Left lung (tissue), 10 donors: Measurements from ENCODE around the gene OR4K5. TPM values are rescaled to one million over a fixed set of nuclear protein-coding genes. Genes with fewer than 3 reads are reported as not detected.
"Not testable (repeated sequence)": the region's sequence is repeated elsewhere in the genome, so short reads cannot be mapped to it uniquely, and the experiment has no call there.

Experiments used
- ATAC-seq: fragments of 200-7000 bp; cut with Tn5 transposase; one replicate; pipeline ENCODE4 v1.9.1; 2020; ENCODE audit warnings: moderate library complexity
- DNase-seq, 4 donors: peaks; one replicate each; pipeline ENCODE4 v3.0.0-alpha.2; 2013 to 2020
- H3K27ac ChIP-seq, 2 donors: fragments of 200-600 bp; sonication (generic) in 1 of 2; one replicate each; pipeline versions ENCODE4 v1.5.0 to v1.8.0; 2020 to 2021
- H3K27me3 ChIP-seq, 2 donors: fragments of 200-600 bp; sonication (generic) in 1 of 2; one replicate each; pipeline versions ENCODE4 v1.5.0 to v1.8.0; 2020 to 2021
- H3K36me3 ChIP-seq, 2 donors: fragments of 200-600 bp; sonication (generic) in 1 of 2; one replicate each; pipeline versions ENCODE4 v1.5.0 to v1.8.0; 2020 to 2021
- H3K4me1 ChIP-seq, 2 donors: fragments of 200-600 bp; one replicate each; pipeline ENCODE4 v1.8.0; 2021
- H3K4me3 ChIP-seq, 2 donors: fragments of 200-600 bp; sonication (generic) in 1 of 2; one replicate each; pipeline versions ENCODE4 v1.5.0 to v1.8.0; 2020 to 2021; ENCODE audit warnings: mild to moderate bottlenecking in 1 of 2
- H3K9me3 ChIP-seq, 2 donors: fragments of 200-600 bp; sonication (generic) in 1 of 2; one replicate each; pipeline versions ENCODE4 v1.5.0 to v1.8.0; 2020 to 2021
- intact Hi-C, 2 donors: fragments of 100-400 bp; cut with DNase I; formaldehyde crosslinking; loops; one replicate each; pipeline versions ENCODE4 v1.11.2 to v1.14.2; 2022
- polyA plus RNA-seq, 6 donors: library from polyadenylated mRNA; unstranded; fragments of 120-200 nt; gene quantifications; one replicate each; pipeline ENCODE4 v1.2.1, GENCODE V29; 2013; ENCODE audit not compliant: insufficient read length in 6 of 6
- total RNA-seq, 2 donors: library from RNA; stranded (reverse); fragmentation: NEBNext Ultra II Directional; extraction: Animal tissue kit (Norgen Biotek cat#: 25700); gene quantifications; one replicate each; pipeline ENCODE4 v1.2.1, GENCODE V29; 2021
- TF ChIP-seq, protein P1 (sequence below), 2 donors: fragments of 200-600 bp; sonication (generic) in 1 of 2; IDR thresholded peaks; one replicate each; pipeline versions ENCODE4 v1.5.0 to v1.8.0; 2021; ENCODE audit warnings: antibody characterized with exemption in 2 of 2
- donor health status: DM: no; HTN: yes; CAD: no.
- donor health status: DM: no; HTN: no; CAD: no.

OR4K5 gene
- total and polyA plus RNA-seq, 8 donors: not detected

DNA sequence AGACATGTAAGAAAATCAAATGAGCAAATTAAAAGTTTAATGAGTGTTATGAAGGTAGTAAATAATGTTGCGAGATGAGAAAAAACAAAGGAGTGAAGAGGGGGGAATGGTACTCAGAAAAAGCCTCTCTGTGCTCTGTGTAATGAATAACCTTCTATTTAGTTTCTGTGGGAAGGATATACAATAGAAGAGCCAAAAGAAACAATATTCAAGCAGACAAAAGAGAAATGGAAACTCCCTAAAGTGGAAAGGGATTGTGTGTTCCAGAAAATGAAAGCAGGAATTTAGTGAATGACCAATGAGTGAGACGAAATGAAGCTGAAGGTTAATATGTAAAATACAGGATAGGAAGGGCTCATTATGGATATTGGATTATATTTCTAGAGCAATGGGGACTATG is 28.8 kb downstream of the OR4K5 start:
- Histone ChIP-seq H3K27ac (no peak overlapping the region), H3K4me3 (no peak overlapping the region), H3K27me3 (no peaks in the 10 kb centered on the region), H3K9me3 (no peaks in the 10 kb centered on the region), H3K36me3 (no peaks in the 10 kb centered on the region), H3K4me1 (no peaks in the 10 kb centered on the region)
- TF ChIP-seq, protein P1, sequence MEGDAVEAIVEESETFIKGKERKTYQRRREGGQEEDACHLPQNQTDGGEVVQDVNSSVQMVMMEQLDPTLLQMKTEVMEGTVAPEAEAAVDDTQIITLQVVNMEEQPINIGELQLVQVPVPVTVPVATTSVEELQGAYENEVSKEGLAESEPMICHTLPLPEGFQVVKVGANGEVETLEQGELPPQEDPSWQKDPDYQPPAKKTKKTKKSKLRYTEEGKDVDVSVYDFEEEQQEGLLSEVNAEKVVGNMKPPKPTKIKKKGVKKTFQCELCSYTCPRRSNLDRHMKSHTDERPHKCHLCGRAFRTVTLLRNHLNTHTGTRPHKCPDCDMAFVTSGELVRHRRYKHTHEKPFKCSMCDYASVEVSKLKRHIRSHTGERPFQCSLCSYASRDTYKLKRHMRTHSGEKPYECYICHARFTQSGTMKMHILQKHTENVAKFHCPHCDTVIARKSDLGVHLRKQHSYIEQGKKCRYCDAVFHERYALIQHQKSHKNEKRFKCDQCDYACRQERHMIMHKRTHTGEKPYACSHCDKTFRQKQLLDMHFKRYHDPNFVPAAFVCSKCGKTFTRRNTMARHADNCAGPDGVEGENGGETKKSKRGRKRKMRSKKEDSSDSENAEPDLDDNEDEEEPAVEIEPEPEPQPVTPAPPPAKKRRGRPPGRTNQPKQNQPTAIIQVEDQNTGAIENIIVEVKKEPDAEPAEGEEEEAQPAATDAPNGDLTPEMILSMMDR (IDR thresholded peaks at IDR 0.05): no peak
- DNase-seq (no peak), ATAC-seq (no peak)
- intact Hi-C loops: no loop called here

DNA sequence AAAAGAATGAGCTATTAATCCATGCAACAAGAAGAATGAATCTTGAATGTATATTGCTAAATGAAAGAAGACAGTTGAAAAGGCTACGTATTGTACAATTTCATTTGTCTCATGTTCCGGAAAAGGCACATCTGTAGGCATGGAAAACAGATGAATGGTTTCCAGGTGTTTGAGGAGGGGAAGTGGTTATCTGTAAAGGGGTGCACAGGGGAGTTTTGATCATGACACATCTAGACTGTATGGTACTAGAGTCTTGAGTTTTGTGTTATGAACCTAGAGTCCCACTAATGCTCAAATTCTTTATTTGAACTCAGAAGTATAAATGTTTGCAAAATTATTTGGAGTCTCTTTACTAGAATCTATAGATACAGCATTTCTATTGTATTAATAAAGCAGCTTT is 49.3 kb downstream of the OR4K5 start:
- intact Hi-C loops, ATAC-seq, H3K4me3 ChIP-seq, H3K9me3 ChIP-seq, H3K27me3 ChIP-seq, H3K27ac ChIP-seq, DNase-seq, H3K4me1 ChIP-seq, H3K36me3 ChIP-seq: not testable (repeated sequence)

Other genes with a start within 250 kb of the OR4K5 start
- gene OR11H2, start 206.7 kb upstream of the OR4K5 start, total RNA-seq: not detected
- not detected for gene OR11H2, start 206.7 kb upstream of the OR4K5 start, polyA plus RNA-seq
- gene OR4Q3, start 177.0 kb upstream of the OR4K5 start, total RNA-seq: not detected
- gene OR4Q3, start 177.0 kb upstream of the OR4K5 start, polyA plus RNA-seq: not detected
- not detected for gene OR4M1, start 147.1 kb upstream of the OR4K5 start, total RNA-seq
- not detected for gene OR4M1, start 147.1 kb upstream of the OR4K5 start, polyA plus RNA-seq
- not detected for gene OR4N2, start 116.8 kb upstream of the OR4K5 start, total RNA-seq
- not detected for gene OR4N2, start 116.8 kb upstream of the OR4K5 start, polyA plus RNA-seq
- gene OR4K2, start 45.5 kb upstream of the OR4K5 start, total RNA-seq: not detected
- not detected for gene OR4K2, start 45.5 kb upstream of the OR4K5 start, polyA plus RNA-seq
- gene OR4K1, start 10.3 kb downstream of the OR4K5 start, total RNA-seq: not detected
- not detected for gene OR4K1, start 10.3 kb downstream of the OR4K5 start, polyA plus RNA-seq
- gene OR4K15, start 55.0 kb downstream of the OR4K5 start, total RNA-seq: not detected
- not detected for gene OR4K15, start 55.0 kb downstream of the OR4K5 start, polyA plus RNA-seq
- gene OR4Q2, start 81.6 kb downstream of the OR4K5 start, total RNA-seq: not detected
- gene OR4Q2, start 81.6 kb downstream of the OR4K5 start, polyA plus RNA-seq: not detected
- gene OR4K14, start 98.7 kb downstream of the OR4K5 start, total RNA-seq: not detected
- gene OR4K14, start 98.7 kb downstream of the OR4K5 start, polyA plus RNA-seq: not detected
- gene OR4K13, start 115.4 kb downstream of the OR4K5 start, total RNA-seq: not detected
- under 1 TPM in 2 of 6 donors, not detected in 4; 0.03 TPM for gene OR4K13, start 115.4 kb downstream of the OR4K5 start, polyA plus RNA-seq
- gene OR4L1, start 139.4 kb downstream of the OR4K5 start, total RNA-seq: not detected
- not detected for gene OR4L1, start 139.4 kb downstream of the OR4K5 start, polyA plus RNA-seq
- not detected for gene OR4K17, start 190.1 kb downstream of the OR4K5 start, total RNA-seq
- under 1 TPM; 0.03 to 0.11 (median 0.08) TPM for gene OR4K17, start 190.1 kb downstream of the OR4K5 start, polyA plus RNA-seq
- gene OR4N5, start 218.2 kb downstream of the OR4K5 start, total RNA-seq: not detected
- gene OR4N5, start 218.2 kb downstream of the OR4K5 start, polyA plus RNA-seq: not detected